Peyer's patch (tissue), 4 donors: ENCODE measurements around the gene GALNT1.
A peak's percentile ranks its signal among the peaks of the same experiment; 100 is the strongest.

ENCODE experiments used
- CTCF ChIP-seq, 6 experiments: fragments of 450-650 bp in 4 of 6; fragments of 200-600 bp in 2 of 6; sonication (generic) in 1 of 6; IDR thresholded peaks; one replicate each; pipeline ENCODE4 v1.5.1; 2017 to 2019; ENCODE audit warnings: antibody characterized with exemption in 6 of 6, mild to moderate bottlenecking in 3 of 6, moderate library complexity in 1 of 6
- POLR2A ChIP-seq, 2 donors: fragments of 450-650 bp; IDR thresholded peaks; one replicate each; pipeline ENCODE4 v1.5.1; 2017; ENCODE audit warnings: antibody characterized with exemption in 2 of 2, mild to moderate bottlenecking in 2 of 2, moderate library complexity in 2 of 2

GRCh38 chr18:35588995-35589394, 7.5 kb downstream of the GALNT1 start:
- no peak for TF ChIP-seq POLR2A (IDR thresholded peaks at IDR 0.05)
- peak in 4 of 6 experiments; percentile 15 to 28 (median 23) for TF ChIP-seq CTCF (IDR thresholded peaks at IDR 0.05)
